LNCAP (cell line): Measurements from ENCODE around the gene FGF1.

Experiments
- TF ChIP-seq, protein P1 (sequence below): fragments of 450-650 bp; IDR thresholded peaks from 2 replicates; pipeline ENCODE4 v1.5.1; 2017; ENCODE audit warnings: mild to moderate bottlenecking

The FGF1 gene

GRCh38 chr5:142720641-142721271, 34.9 kb upstream of the FGF1 start:
- TF ChIP-seq, protein P1, sequence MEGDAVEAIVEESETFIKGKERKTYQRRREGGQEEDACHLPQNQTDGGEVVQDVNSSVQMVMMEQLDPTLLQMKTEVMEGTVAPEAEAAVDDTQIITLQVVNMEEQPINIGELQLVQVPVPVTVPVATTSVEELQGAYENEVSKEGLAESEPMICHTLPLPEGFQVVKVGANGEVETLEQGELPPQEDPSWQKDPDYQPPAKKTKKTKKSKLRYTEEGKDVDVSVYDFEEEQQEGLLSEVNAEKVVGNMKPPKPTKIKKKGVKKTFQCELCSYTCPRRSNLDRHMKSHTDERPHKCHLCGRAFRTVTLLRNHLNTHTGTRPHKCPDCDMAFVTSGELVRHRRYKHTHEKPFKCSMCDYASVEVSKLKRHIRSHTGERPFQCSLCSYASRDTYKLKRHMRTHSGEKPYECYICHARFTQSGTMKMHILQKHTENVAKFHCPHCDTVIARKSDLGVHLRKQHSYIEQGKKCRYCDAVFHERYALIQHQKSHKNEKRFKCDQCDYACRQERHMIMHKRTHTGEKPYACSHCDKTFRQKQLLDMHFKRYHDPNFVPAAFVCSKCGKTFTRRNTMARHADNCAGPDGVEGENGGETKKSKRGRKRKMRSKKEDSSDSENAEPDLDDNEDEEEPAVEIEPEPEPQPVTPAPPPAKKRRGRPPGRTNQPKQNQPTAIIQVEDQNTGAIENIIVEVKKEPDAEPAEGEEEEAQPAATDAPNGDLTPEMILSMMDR, result no peak

DNA sequence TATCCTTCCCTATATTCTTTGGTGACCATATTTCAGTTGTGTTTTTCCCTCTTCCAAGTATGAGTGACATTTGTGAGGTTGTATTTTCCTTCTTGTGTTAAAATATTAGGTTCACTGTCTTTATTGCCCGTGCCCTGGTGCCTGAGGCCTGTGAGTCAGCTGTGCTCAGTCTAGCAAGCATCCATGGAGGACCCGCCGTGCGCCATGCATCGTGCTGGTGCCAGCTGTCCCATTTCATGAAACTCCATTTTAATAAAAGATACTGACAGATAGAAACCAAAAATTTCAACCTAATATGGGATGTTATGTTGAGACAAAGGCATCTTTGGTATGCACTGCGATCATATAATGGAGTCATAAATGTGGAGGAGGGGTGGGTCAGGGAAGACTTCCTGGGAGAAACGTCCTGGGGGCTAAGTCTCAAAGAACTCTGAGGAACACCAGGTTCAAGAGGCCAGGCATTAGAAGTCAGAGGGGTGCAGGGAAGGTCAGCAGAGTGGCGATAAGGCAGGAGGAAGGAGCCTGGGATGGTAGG, 34.0 kb upstream of the FGF1 start:
- TF ChIP-seq, protein P1, result no peak

GRCh38 chr5:142717582-142718215, 31.8 kb upstream of the FGF1 start:
- TF ChIP-seq, protein P1, result peak; percentile 79

- TF ChIP-seq, protein P1, result peak; percentile 46
Observed at GRCh38 chr5:142716963-142717362, 31.1 kb upstream of the FGF1 start.

GRCh38 chr5:142715291-142715690, 29.4 kb upstream of the FGF1 start:
- TF ChIP-seq, protein P1, result no peak

DNA sequence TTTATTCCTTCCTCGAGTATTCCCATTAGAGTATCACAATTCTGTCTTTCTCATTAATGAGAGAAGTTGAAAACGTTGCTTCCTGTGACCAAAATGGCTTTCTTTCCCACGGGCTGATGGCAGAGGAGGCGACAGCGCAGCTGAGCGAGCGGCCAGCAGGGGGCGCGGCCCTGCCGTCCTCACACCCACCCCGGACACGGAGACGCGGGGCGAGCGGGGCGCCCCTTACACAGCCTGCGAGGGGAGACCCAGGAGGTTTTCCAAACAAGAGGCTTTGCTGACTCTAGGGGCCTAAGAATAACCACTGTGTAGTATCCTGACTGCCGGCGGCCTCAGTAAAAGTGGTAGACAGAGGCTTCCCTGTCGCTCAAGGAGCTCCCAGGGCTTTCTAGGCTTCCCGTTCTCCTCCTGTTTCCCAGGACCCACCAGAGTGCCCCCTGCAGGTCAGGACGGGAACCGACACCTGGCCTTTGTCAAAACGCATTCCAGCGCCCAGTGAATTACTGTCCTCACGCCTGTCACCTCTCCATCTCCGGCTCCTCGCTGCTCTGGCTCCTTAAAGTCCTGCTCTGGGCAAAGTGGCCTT, 27.3 kb upstream of the FGF1 start:
- TF ChIP-seq, protein P1, result peak; percentile 100

GRCh38 chr5:142703153-142703552, 17.3 kb upstream of the FGF1 start:
- TF ChIP-seq, protein P1, result no peak
